HG02970 (cell line): ENCODE measurements around the gene TRIM45.

Source experiments
- ATAC-seq: cut with Tn5 transposase; IDR thresholded peaks from one replicate; pipeline ENCODE4 v1.9.1; 2021; ENCODE audit warnings: mild to moderate bottlenecking, moderate library complexity, moderate number of reproducible peaks; ENCODE audit not compliant: unreplicated experiment, low FRiP score

The TRIM45 gene

DNA sequence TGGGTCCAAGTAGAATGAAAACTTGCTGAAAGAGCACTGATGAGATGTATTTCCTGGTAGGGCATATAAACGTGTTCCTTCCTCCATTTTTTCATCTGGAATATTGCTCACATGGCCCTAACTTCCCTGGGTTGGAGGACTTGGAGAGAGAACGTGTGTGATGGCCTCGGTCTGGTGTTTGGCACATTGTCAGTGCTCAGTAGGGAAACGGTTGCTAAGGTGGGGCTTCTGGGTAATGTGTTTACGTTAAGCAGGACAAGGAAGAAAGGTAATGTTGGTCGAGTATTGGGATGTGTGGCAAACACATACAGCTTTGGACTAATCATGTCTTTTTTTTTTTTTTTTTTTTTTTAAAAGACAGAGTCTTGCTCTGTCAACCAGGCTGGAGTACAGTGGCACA is 55.2 kb downstream of the TRIM45 start:
- no peak for ATAC-seq

DNA sequence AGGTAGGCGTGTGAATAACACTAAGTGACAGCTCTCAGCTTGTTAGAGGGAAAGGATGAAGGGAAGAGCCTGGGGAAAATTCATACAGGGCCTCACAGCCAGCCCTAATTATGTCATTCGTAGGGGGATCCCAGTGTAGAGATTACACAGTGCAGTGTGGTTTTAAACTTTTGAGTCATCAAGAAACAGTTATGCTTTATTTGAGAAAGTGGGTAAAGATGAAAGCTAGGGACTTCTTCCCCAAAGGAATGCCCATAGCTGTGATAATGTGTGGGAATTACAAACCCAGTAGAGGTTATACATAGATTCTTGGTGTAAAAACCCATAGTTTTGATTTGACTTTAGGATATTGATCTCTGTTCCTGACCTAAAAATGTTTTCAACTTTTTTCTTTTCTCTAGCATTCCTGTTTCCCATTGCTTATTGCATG is 59.5 kb downstream of the TRIM45 start:
- ATAC-seq = no peak
